Activated CD8-positive, alpha-beta memory T cell treated with anti-CD3 and anti-CD28 coated beads for 48 hours (primary cell): Measurements from ENCODE around the gene CCNK.
A peak's percentile ranks its signal among the peaks of the same experiment; 100 is the strongest.

Source experiments
- DNase-seq, 3 experiments: peaks; one replicate each; pipeline ENCODE4 v3.0.0-alpha.2; 2020; ENCODE audit warnings: low read depth in 2 of 3, low spot score in 2 of 3

CCNK gene

GRCh38 chr14:99518441-99519346, 37.5 kb downstream of the CCNK start:
- peak; percentile 48 to 93 (median 86) for DNase-seq

- no peak for DNase-seq
These were observed 38.2 kb downstream of the CCNK start for GRCh38 chr14:99519347-99519881.

- DNase-seq, result no peak
These were observed 38.8 kb downstream of the CCNK start for GRCh38 chr14:99519931-99520421.

- DNase-seq, result no peak
These were observed 39.4 kb downstream of the CCNK start for GRCh38 chr14:99520571-99521081.

- DNase-seq, result no peak
These were observed 40.2 kb downstream of the CCNK start for GRCh38 chr14:99521176-99522024.

GRCh38 chr14:99522025-99522401, 40.8 kb downstream of the CCNK start:
- no peak for DNase-seq

GRCh38 chr14:99522457-99522891, 41.3 kb downstream of the CCNK start:
- no peak for DNase-seq

GRCh38 chr14:99522934-99523703, 41.9 kb downstream of the CCNK start:
- DNase-seq, result no peak

- no peak for DNase-seq
These were observed 42.5 kb downstream of the CCNK start for GRCh38 chr14:99523704-99524055.

- DNase-seq, result no peak
These were observed 43.0 kb downstream of the CCNK start for GRCh38 chr14:99524091-99524661.

GRCh38 chr14:99524804-99525698, 43.8 kb downstream of the CCNK start:
- no peak for DNase-seq

GRCh38 chr14:99525699-99526080, 44.5 kb downstream of the CCNK start:
- no peak for DNase-seq

- DNase-seq, result no peak
These were observed 45.8 kb downstream of the CCNK start for GRCh38 chr14:99527026-99527425.

- no peak for DNase-seq
These were observed 46.3 kb downstream of the CCNK start for GRCh38 chr14:99527427-99528076.

GRCh38 chr14:99529899-99530298, 48.7 kb downstream of the CCNK start:
- DNase-seq, result no peak

GRCh38 chr14:99530407-99531155, 49.4 kb downstream of the CCNK start:
- DNase-seq, result no peak

GRCh38 chr14:99531251-99532096, 50.3 kb downstream of the CCNK start:
- no peak for DNase-seq
